A172 (cell line): ENCODE results near the gene CRYBG3. TPM values are rescaled to one million over a fixed set of nuclear protein-coding genes. Genes with fewer than 3 reads are reported as not detected.

Experiments used
- DNase-seq: peaks from one replicate; pipeline ENCODE4 v3.0.0-alpha.2; 2015; ENCODE audit warnings: low spot score
- total RNA-seq: library from RNA; depleted of rRNA; stranded (reverse); fragments of >200 nt; shearing (Covaris generic); gene quantifications from 2 replicates; pipeline ENCODE4 v1.2.3, GENCODE V29; 2014; rRNA removed

The CRYBG3 gene
- total RNA-seq, 1 experiment from 2014 or later, result 9.2 TPM

- peak; percentile 39 for DNase-seq
Measured at GRCh38 chr3:97971679-97972567, 150.1 kb downstream of the CRYBG3 start, which contains the start of gene RIOX2. Gene RIOX2 (minus strand): TSS chr3:97972431. CDS start chr3:97967593, 4,838 bp downstream.

- DNase-seq, result no peak
Measured at GRCh38 chr3:97972976-97973375, 151.2 kb downstream of the CRYBG3 start.

DNA sequence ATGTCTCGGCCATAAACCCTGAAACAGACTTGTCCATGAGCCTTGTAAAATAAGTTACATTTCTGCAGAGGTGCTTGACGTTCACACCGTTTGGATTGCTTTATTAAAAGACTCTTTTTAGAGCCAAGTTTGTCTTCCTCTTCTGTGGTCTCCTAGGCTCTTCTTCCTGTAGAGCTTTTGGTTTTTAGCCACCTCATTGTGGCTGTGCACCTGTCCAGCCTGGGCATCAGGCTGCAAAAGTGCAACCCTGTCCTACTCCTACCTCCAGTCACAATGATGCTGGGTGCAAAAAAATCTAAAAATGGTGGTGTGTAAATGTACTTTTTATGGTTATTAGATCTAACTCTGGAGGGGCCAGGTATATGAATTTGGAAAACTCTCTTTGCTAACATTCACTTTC, 153.2 kb downstream of the CRYBG3 start:
- no peak for DNase-seq

GRCh38 chr3:97975466-97975865, 153.7 kb downstream of the CRYBG3 start:
- DNase-seq, result no peak

GRCh38 chr3:97979610-97980009, 157.8 kb downstream of the CRYBG3 start:
- no peak for DNase-seq

DNA sequence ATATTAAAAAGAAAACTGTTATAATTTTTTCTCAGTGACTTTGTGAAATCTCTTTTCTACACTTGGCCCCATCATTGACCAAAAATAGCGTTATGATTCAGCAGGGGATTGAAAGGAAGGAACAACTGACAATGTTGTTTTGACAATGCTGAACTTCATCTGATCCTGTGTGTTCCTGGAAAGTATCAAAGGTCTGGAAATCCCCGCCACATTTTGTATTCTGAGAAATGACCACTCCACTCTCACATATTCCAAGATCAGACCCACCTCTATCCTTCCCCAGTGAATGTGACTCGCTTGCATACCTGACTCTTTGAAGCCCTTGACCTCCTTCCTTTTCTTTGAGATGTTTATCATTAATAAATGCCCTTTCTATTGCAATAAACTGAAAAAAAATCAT, 160.1 kb downstream of the CRYBG3 start:
- DNase-seq, result no peak

DNA sequence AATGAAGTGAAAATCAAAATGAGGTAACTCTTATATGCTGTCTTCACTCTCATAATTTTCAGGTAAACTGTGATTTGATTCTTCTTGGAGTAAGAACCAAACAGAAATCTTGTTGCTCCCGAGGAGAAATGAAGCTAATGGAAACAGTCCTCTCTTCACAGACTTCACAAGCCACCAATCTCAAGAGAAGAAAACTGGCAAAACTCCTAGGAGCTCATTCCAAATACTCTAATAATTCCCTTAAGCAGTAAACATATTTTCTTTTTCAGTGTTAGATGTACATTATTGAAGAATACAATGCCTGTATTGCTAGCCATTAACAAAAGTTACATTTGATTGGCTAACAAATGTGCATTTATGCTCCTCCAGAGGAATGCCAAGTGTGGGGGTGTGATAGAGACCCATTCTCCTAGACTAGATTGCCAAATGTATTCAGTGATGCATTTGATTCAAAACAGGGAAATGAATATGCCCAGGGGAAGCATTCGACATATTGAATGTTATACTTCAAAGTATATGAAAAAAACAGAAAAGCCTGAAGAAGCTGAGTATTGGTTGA, 162.2 kb downstream of the CRYBG3 start:
- no peak for DNase-seq

DNA sequence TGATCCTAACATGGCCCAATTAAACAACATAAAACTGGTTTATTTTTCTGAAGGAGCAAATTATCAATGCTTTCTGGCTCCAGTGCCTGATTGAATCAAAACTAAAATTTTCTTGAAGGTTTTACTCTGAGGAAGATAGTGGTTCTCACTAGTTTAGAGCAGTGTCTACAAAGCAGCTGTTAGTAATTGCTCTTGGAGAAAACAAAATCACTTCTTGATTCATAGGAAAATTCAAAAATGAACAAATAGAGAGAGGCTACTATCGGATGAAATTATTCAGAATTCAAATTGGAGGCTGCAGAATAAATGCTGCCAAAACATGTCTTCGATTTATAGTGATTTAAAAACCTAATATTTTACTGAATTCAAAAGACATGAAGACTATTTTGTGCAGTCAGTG, 165.5 kb downstream of the CRYBG3 start:
- no peak for DNase-seq

- DNase-seq, result no peak
Measured at GRCh38 chr3:97988784-97989568, 167.2 kb downstream of the CRYBG3 start.

GRCh38 chr3:97990624-97991292, 168.9 kb downstream of the CRYBG3 start:
- no peak for DNase-seq

GRCh38 chr3:97991293-97991682, 169.5 kb downstream of the CRYBG3 start:
- DNase-seq, result no peak

GRCh38 chr3:97992547-97993173, 170.8 kb downstream of the CRYBG3 start:
- no peak for DNase-seq

- no peak for DNase-seq
Measured at GRCh38 chr3:97993526-97993925, 171.7 kb downstream of the CRYBG3 start.

GRCh38 chr3:97994328-97994945, 172.6 kb downstream of the CRYBG3 start:
- no peak for DNase-seq

Other genes with a start within 250 kb of the CRYBG3 start
- gene ARL6, start 57.3 kb upstream of the CRYBG3 start, total RNA-seq, result 14.4 and 31.3 TPM in 2 replicates
- 36.4 and 42.3 TPM in 2 replicates for gene RIOX2, start 150.4 kb downstream of the CRYBG3 start, total RNA-seq
- gene GABRR3, start 213.3 kb downstream of the CRYBG3 start, total RNA-seq, result not detected in 2 replicates